MM.1S (cell line): ENCODE data around the gene CPT1B.

Experiments
- CTCF ChIP-seq: fragments of 300-600 bp; sonication (generic); IDR thresholded peaks from 2 replicates; pipeline ENCODE4 v1.5.1; 2016; ENCODE audit warnings: antibody characterized with exemption, low read length, mixed read lengths
- EZH2 ChIP-seq: fragments of 300-600 bp; sonication (generic); optimal IDR thresholded peaks from 2 replicates; pipeline ENCODE3; 2017; ENCODE audit warnings: low read depth, mild to moderate bottlenecking, antibody characterized with exemption, low read length, mixed read lengths
- EZH2phosphoT487 ChIP-seq: fragments of 300-600 bp; sonication (generic); IDR thresholded peaks from 2 replicates; pipeline ENCODE4 v1.6.1; 2018; ENCODE audit warnings: antibody characterized with exemption, low read length

GRCh38 chr22:50605613-50606074 lies 27.4 kb upstream of the CPT1B start:
- TF ChIP-seq EZH2 (no peak), CTCF (no peak), EZH2phosphoT487 (no peak)
